WTC11 (cell line): ENCODE data around the gene SLC35A4. TPM values are rescaled to one million over a fixed set of nuclear protein-coding genes. Genes with fewer than 3 reads are reported as not detected.

Source experiments
- ATAC-seq: fragments of 200-7000 bp; cut with Tn5 transposase; 2 replicates; pipeline ENCODE4 v1.10.0; 2021; ENCODE audit warnings: mild to moderate bottlenecking, moderate library complexity
- CTCF ChIA-PET: fragments of 300-600 bp; sonication (Branson Sonifier 250); formaldehyde crosslinking; loops from one replicate; lab custom pipeline; 2021; ENCODE audit warnings: antibody characterized with exemption; lab: Charles Lee
- POLR2A ChIA-PET: fragments of 350-600 bp; sonication (Branson Sonifier 250); formaldehyde crosslinking; loops from one replicate; lab custom pipeline; 2021; ENCODE audit warnings: antibody characterized with exemption; lab: Charles Lee
- DNase-seq: peaks from one replicate; pipeline ENCODE4 v3.0.0; 2021; ENCODE audit warnings: low spot score
- H3K27ac Mint-ChIP-seq: 2 replicates; pipeline ENCODE4 v1.8.0; 2021; ENCODE audit warnings: mixed read lengths
- H3K27me3 Mint-ChIP-seq: 2 replicates; pipeline ENCODE4 v1.8.0; 2021; ENCODE audit warnings: low read depth, mild to moderate bottlenecking, moderate library complexity, mixed read lengths
- H3K36me3 Mint-ChIP-seq: 2 replicates; pipeline ENCODE4 v1.8.0; 2021; ENCODE audit warnings: mixed read lengths
- H3K4me1 Mint-ChIP-seq: 2 replicates; pipeline ENCODE4 v1.8.0; 2022; ENCODE audit warnings: mixed read lengths
- H3K4me3 Mint-ChIP-seq: 2 replicates; pipeline ENCODE4 v1.8.0; 2021; ENCODE audit warnings: mild to moderate bottlenecking, moderate library complexity, mixed read lengths
- H3K9me3 Mint-ChIP-seq: 2 replicates; pipeline ENCODE4 v1.8.0; 2021; ENCODE audit warnings: mixed read lengths
- GABPB1 ChIP-seq: sonication (generic); formaldehyde crosslinking; IDR thresholded peaks from 2 replicates; pipeline ENCODE4 v1.8.1; 2023; ENCODE audit warnings: mild to moderate bottlenecking, missing genetic modification reagents
- GTF2I ChIP-seq: fragments of 250-450 bp; sonication (Bioruptor Pico); conservative IDR thresholded peaks from 2 replicates; pipeline ENCODE4 v1.4.0; 2021; ENCODE audit warnings: mild to moderate bottlenecking
- JAZF1 ChIP-seq: fragments of 250-450 bp; sonication (Bioruptor Pico); IDR thresholded peaks from 2 replicates; pipeline ENCODE4 v1.9.0; 2021; ENCODE audit warnings: moderate library complexity, mild to moderate bottlenecking, inconsistent platforms
- MYBL2 ChIP-seq: sonication (generic); formaldehyde crosslinking; IDR thresholded peaks from 2 replicates; pipeline ENCODE4 v1.8.1; 2023; ENCODE audit warnings: mild to moderate bottlenecking, moderate library complexity, missing genetic modification reagents
- NFYB ChIP-seq: sonication (generic); formaldehyde crosslinking; conservative IDR thresholded peaks from 2 replicates; pipeline ENCODE4 v1.8.0; 2022; ENCODE audit warnings: low read depth, missing genetic modification reagents
- RELA ChIP-seq: sonication (generic); formaldehyde crosslinking; IDR thresholded peaks from 2 replicates; pipeline ENCODE4 v1.8.1; 2022; ENCODE audit warnings: missing genetic modification reagents, mild to moderate bottlenecking, borderline replicate concordance
- SP1 ChIP-seq: sonication (generic); formaldehyde crosslinking; conservative IDR thresholded peaks from 2 replicates; pipeline ENCODE4 v1.8.1; 2022; ENCODE audit warnings: missing genetic modification reagents
- ZNF219 ChIP-seq: sonication (generic); formaldehyde crosslinking; IDR thresholded peaks from 2 replicates; pipeline ENCODE4 v1.8.0; 2023; ENCODE audit warnings: missing genetic modification reagents, mild to moderate bottlenecking, borderline replicate concordance
- ZNF232 ChIP-seq: sonication (generic); formaldehyde crosslinking; IDR thresholded peaks from 2 replicates; pipeline ENCODE4 v1.8.0; 2022; ENCODE audit warnings: mild to moderate bottlenecking, missing genetic modification reagents
- total RNA-seq: library from RNA; stranded (reverse); gene quantifications from 3 replicates; pipeline ENCODE4 v1.2.3, GENCODE V29; 2021
- TF ChIP-seq, protein P1 (sequence below): fragments of 200-600 bp; IDR thresholded peaks from 2 replicates; pipeline ENCODE4 v1.8.0; 2022; ENCODE audit warnings: antibody characterized with exemption
- TF ChIP-seq, protein P2 (sequence below): sonication (generic); formaldehyde crosslinking; IDR thresholded peaks from 2 replicates; pipeline ENCODE4 v1.8.1; 2022; ENCODE audit warnings: missing genetic modification reagents, borderline replicate concordance
- TF ChIP-seq, protein P3 (sequence below): fragments of 250-450 bp; sonication (Bioruptor Pico); IDR thresholded peaks from 2 replicates; pipeline ENCODE4 v1.9.0; 2021; ENCODE audit warnings: mild to moderate bottlenecking
- TF ChIP-seq, protein P4 (sequence below): fragments of 250-450 bp; sonication (Bioruptor Pico); conservative IDR thresholded peaks from 2 replicates; pipeline ENCODE4 v1.9.0; 2021; ENCODE audit warnings: mild to moderate bottlenecking
- TF ChIP-seq, protein P5 (sequence below): sonication (generic); formaldehyde crosslinking; IDR thresholded peaks from 2 replicates; pipeline ENCODE4 v1.8.1; 2022; ENCODE audit warnings: low read depth, mild to moderate bottlenecking, moderate library complexity, missing genetic modification reagents, borderline replicate concordance

SLC35A4 gene
- total RNA-seq, 1 experiment from 2014 or later, result 74.7 TPM

DNA sequence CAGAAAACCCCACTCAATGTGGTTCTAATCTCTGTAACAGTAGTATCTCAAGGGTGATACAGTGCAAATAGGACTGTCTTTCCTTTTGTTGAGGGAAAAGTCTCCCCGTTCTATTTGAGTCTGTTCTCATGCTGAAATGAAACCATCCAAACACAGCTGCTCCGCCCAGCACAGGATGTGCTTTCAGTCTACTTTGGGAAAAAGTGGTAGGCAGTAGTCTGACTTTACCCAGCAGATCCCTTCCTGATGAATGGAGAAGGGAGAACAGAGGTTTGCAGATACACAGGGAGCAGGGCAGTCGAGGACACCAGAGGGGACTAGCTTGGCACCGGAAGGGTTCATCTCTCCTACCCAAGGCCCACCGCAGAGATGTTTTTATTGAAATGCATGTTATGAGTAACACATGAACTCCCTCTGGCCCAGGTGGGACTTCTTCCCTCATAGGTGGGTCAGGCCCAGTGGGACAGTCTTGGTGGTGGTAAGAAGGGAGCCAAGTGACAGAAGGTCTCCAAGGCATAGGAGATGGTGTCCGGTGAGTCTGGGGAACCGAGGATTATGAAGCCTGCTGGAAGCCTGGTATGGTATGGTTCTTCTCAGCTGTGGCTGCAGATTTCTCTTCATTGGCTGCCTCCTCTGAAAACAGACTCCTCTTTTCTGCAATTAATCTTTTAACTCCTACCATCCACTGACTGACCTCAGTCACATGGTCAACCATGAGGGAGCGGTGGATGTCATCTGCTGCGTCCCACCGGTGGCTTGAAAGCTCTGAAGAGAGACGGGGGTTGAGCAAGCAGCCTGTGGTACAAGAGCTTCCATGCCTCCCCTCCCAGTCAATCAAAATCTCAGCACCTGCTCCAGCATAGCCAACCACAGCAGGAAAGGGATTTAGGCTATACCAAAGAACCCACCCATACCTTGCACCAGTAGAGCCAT is 14.2 kb upstream of the SLC35A4 start:
- no peak for ATAC-seq
- Mint-ChIP-seq H3K4me3 (no peak overlapping the region), H3K36me3 (peaks cover 38% of the 10 kb centered on the region), H3K27ac (no peak overlapping the region), H3K9me3 (no peaks in the 10 kb centered on the region), H3K27me3 (no peaks in the 10 kb centered on the region), H3K4me1 (peaks cover 29% of the 10 kb centered on the region)
- TF ChIP-seq, protein P1, sequence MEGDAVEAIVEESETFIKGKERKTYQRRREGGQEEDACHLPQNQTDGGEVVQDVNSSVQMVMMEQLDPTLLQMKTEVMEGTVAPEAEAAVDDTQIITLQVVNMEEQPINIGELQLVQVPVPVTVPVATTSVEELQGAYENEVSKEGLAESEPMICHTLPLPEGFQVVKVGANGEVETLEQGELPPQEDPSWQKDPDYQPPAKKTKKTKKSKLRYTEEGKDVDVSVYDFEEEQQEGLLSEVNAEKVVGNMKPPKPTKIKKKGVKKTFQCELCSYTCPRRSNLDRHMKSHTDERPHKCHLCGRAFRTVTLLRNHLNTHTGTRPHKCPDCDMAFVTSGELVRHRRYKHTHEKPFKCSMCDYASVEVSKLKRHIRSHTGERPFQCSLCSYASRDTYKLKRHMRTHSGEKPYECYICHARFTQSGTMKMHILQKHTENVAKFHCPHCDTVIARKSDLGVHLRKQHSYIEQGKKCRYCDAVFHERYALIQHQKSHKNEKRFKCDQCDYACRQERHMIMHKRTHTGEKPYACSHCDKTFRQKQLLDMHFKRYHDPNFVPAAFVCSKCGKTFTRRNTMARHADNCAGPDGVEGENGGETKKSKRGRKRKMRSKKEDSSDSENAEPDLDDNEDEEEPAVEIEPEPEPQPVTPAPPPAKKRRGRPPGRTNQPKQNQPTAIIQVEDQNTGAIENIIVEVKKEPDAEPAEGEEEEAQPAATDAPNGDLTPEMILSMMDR, result no peak
- TF ChIP-seq, protein P2, sequence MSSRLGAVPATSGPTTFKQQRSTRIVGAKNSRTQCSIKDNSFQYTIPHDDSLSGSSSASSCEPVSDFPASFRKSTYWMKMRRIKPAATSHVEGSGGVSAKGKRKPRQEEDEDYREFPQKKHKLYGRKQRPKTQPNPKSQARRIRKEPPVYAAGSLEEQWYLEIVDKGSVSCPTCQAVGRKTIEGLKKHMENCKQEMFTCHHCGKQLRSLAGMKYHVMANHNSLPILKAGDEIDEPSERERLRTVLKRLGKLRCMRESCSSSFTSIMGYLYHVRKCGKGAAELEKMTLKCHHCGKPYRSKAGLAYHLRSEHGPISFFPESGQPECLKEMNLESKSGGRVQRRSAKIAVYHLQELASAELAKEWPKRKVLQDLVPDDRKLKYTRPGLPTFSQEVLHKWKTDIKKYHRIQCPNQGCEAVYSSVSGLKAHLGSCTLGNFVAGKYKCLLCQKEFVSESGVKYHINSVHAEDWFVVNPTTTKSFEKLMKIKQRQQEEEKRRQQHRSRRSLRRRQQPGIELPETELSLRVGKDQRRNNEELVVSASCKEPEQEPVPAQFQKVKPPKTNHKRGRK (CRISPR knock-in tag), result no peak
- TF ChIP-seq GABPB1 (CRISPR knock-in tag) (no peak), GTF2I (CRISPR knock-in tag) (no peak), MYBL2 (no peak)
- CTCF ChIA-PET, result no interaction called here
- POLR2A ChIA-PET, result no interaction called here
- no peak for DNase-seq

DNA sequence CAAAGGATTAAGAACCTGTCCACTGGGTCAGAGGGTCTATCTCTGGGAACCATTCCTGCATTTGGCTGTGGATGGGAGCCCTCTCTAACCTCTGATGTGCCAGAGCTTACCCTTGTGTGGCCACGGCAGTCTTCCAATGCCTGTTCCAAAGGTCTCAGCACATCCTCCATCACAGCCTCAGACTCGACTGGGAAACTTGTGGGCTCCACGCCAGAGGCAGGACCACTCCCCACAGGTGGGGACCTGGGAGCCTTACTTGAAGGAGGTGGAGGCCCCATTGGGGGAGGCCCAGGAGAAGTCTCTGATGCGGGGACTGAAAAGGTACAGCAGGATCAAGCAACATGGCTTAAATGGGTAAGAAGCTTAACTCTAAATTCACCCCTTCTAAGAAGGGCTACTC is 12.8 kb upstream of the SLC35A4 start:
- no peaks in the 10 kb centered on the region for H3K9me3 Mint-ChIP-seq
- H3K36me3 Mint-ChIP-seq, result peaks cover 38% of the 10 kb centered on the region
- peaks cover 32% of the 10 kb centered on the region for H3K4me1 Mint-ChIP-seq
- H3K27ac Mint-ChIP-seq, result no peak overlapping the region
- DNase-seq (no peak), ATAC-seq (no peak)
- H3K4me3 Mint-ChIP-seq, result no peak overlapping the region
- ChIA-PET POLR2A (no interaction called here), CTCF (no interaction called here)
- TF ChIP-seq, protein P2 (CRISPR knock-in tag), result no peak
- TF ChIP-seq, protein P3, sequence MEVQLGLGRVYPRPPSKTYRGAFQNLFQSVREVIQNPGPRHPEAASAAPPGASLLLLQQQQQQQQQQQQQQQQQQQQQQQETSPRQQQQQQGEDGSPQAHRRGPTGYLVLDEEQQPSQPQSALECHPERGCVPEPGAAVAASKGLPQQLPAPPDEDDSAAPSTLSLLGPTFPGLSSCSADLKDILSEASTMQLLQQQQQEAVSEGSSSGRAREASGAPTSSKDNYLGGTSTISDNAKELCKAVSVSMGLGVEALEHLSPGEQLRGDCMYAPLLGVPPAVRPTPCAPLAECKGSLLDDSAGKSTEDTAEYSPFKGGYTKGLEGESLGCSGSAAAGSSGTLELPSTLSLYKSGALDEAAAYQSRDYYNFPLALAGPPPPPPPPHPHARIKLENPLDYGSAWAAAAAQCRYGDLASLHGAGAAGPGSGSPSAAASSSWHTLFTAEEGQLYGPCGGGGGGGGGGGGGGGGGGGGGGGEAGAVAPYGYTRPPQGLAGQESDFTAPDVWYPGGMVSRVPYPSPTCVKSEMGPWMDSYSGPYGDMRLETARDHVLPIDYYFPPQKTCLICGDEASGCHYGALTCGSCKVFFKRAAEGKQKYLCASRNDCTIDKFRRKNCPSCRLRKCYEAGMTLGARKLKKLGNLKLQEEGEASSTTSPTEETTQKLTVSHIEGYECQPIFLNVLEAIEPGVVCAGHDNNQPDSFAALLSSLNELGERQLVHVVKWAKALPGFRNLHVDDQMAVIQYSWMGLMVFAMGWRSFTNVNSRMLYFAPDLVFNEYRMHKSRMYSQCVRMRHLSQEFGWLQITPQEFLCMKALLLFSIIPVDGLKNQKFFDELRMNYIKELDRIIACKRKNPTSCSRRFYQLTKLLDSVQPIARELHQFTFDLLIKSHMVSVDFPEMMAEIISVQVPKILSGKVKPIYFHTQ (CRISPR knock-in tag), result no peak
- TF ChIP-seq SP1 (no peak), RELA (CRISPR knock-in tag) (no peak)
- TF ChIP-seq, protein P4, sequence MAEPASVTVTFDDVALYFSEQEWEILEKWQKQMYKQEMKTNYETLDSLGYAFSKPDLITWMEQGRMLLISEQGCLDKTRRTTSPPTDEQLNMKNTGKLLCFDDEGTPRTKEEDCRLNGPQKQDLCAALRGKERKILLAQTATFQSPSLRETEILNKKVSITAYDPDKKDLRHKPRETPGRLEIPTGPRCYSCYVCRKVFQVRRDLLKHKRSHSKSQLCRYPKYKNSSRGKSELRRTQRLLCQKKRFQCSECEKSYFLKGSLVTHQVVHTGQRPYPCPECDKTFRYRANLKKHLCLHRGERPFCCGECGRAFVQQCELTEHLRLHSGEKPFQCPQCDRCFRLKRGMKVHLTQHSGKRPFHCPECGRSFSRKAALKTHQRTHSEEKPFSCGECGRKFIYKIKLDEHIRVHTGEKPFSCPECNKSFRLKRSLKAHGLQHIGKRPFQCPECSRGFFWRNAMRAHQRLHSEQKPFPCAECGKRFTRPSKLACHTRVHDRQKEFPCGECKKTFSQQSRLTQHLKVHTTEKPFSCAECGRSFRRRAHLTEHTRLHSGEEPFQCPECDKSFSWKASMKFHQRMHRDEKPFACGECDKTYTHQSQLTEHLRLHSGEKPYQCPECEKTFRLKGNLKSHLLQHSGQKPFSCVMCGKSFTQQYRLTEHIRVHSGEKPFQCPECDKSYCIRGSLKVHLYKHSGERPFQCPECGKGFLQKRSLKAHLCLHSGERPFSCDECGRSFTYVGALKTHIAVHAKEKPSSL (CRISPR knock-in tag), result no peak
- H3K27me3 Mint-ChIP-seq, result no peaks in the 10 kb centered on the region

DNA sequence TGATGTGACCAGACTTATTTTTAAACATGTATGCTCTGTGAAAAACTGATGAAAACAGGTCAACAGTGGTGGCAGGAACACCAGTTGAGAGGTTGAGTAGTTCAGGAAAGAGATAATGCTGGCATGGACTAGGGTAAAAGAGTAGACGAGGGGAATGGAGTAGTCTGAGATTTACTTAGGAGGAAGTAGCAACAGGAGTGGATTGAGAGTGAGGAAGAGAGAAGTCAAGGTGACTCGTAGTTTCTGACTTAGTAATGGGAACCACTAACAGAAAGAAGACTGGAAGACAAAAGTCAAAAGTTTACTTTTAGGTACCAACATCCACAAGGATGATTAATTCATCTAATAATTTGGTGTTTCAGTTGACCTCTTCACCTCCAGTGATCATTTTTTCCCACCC is 11.0 kb upstream of the SLC35A4 start:
- Mint-ChIP-seq H3K4me1 (peaks cover 29% of the 10 kb centered on the region), H3K27ac (no peak overlapping the region), H3K27me3 (no peaks in the 10 kb centered on the region), H3K9me3 (no peaks in the 10 kb centered on the region), H3K36me3 (peaks cover 38% of the 10 kb centered on the region), H3K4me3 (no peak overlapping the region)
- no peak for ATAC-seq
- no peak for DNase-seq
- ChIA-PET POLR2A (interaction anchor here (0.6 kb wide), 1 partner anchor 146 kb away, joined by 3 read pairs; the partner anchor contains the start of gene ZMAT2), CTCF (interaction anchor here (1.3 kb wide), 1 partner anchor 181 kb away, joined by 3 read pairs; no protein-coding TSS in a partner anchor)
- TF ChIP-seq GTF2I (CRISPR knock-in tag), result no peak
- TF ChIP-seq NFYB (CRISPR knock-in tag), result no peak
- TF ChIP-seq, protein P5, sequence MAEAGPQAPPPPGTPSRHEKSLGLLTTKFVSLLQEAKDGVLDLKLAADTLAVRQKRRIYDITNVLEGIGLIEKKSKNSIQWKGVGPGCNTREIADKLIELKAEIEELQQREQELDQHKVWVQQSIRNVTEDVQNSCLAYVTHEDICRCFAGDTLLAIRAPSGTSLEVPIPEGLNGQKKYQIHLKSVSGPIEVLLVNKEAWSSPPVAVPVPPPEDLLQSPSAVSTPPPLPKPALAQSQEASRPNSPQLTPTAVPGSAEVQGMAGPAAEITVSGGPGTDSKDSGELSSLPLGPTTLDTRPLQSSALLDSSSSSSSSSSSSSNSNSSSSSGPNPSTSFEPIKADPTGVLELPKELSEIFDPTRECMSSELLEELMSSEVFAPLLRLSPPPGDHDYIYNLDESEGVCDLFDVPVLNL (CRISPR knock-in tag), result no peak
- no peak for TF ChIP-seq JAZF1 (CRISPR knock-in tag)
- TF ChIP-seq MYBL2, result no peak
- no peak for TF ChIP-seq ZNF232 (CRISPR knock-in tag)
- TF ChIP-seq ZNF219, result no peak
- TF ChIP-seq, protein P3 (CRISPR knock-in tag), result no peak
